IMR-90 (cell line): ENCODE data around the gene RELN. TPM values are rescaled to one million over a fixed set of nuclear protein-coding genes. Genes with fewer than 3 reads are reported as not detected.

ENCODE experiments used
- ATAC-seq: fragments of 200-7000 bp; cut with Tn5 transposase; 2 replicates; pipeline ENCODE4 v1.9.1; 2020; ENCODE audit warnings: low read depth, mild to moderate bottlenecking, moderate library complexity
- BruUV-seq: library from RNA; stranded (reverse); fragments of 400-500 nt; replicated peaks from 2 replicates; lab custom pipeline; 2021; lab: Mats Ljungman, UMichigan
- CTCF ChIA-PET: fragments of 300-600 bp; formaldehyde crosslinking; extraction: SDS; loops from one replicate; lab custom pipeline; 2021; ENCODE audit warnings: antibody characterized with exemption; lab: Yijun Ruan, JAX
- POLR2A ChIA-PET: fragments of 300-600 bp; sonication (Branson Sonifier 250); formaldehyde crosslinking; loops from one replicate; lab custom pipeline; 2022; ENCODE audit warnings: antibody characterized with exemption; ENCODE audit not compliant: unreplicated experiment; lab: Charles Lee
- DNase-seq: peaks from one replicate; pipeline ENCODE4 v3.0.0; 2013
- H2AFZ ChIP-seq: replicated peaks from 2 replicates; pipeline ENCODE3; 2013; ENCODE audit warnings: low read length, mild to moderate bottlenecking; ENCODE audit not compliant: poor library complexity
- H2AK5ac ChIP-seq: 2 replicates; pipeline ENCODE4 v1.6.1; 2013; ENCODE audit warnings: low read depth, low read length, inconsistent platforms
- H2AK9ac ChIP-seq: replicated peaks from 2 replicates; pipeline ENCODE3; 2013; ENCODE audit warnings: mild to moderate bottlenecking, low read depth, low read length, moderate library complexity; ENCODE audit not compliant: poor library complexity
- H2BK120ac ChIP-seq: 2 replicates; pipeline ENCODE4 v1.6.1; 2013; ENCODE audit warnings: low read depth, low read length, inconsistent platforms
- H2BK15ac ChIP-seq: 3 replicates; pipeline ENCODE4 v1.6.1; 2013; ENCODE audit warnings: low read depth, low read length, inconsistent platforms
- H2BK20ac ChIP-seq: 2 replicates; pipeline ENCODE4 v1.6.1; 2013; ENCODE audit warnings: low read depth, mild to moderate bottlenecking, inconsistent platforms, low read length, moderate library complexity
- H2BK5ac ChIP-seq: 2 replicates; pipeline ENCODE4 v1.6.1; 2013; ENCODE audit warnings: mild to moderate bottlenecking, low read depth, low read length, inconsistent platforms; ENCODE audit not compliant: poor library complexity, severe bottlenecking
- H3K14ac ChIP-seq: replicated peaks from 2 replicates; pipeline ENCODE4 v1.6.1; 2013; ENCODE audit warnings: low read depth, low read length, inconsistent platforms
- H3K18ac ChIP-seq: 2 replicates; pipeline ENCODE4 v1.6.1; 2013; ENCODE audit warnings: low read depth, low read length, control low read depth
- H3K23ac ChIP-seq: 2 replicates; pipeline ENCODE4 v1.6.1; 2013; ENCODE audit warnings: low read depth, low read length, inconsistent platforms
- H3K27ac ChIP-seq: 2 replicates; pipeline ENCODE4 v1.5.1; 2013; ENCODE audit warnings: mild to moderate bottlenecking, control low read depth, low read length; ENCODE audit not compliant: insufficient read depth
- H3K27me3 ChIP-seq: 2 replicates; pipeline ENCODE4 v1.6.1; 2013; ENCODE audit warnings: low read length; ENCODE audit not compliant: control insufficient read depth, insufficient read depth
- H3K36me3 ChIP-seq: 2 replicates; pipeline ENCODE4 v1.6.1; 2013; ENCODE audit warnings: low read length, mixed read lengths; ENCODE audit not compliant: control insufficient read depth, insufficient read depth
- H3K4ac ChIP-seq: 2 replicates; pipeline ENCODE4 v1.6.1; 2013; ENCODE audit warnings: low read depth, low read length, inconsistent platforms
- H3K4me1 ChIP-seq: 2 replicates; pipeline ENCODE4 v1.6.1; 2013; ENCODE audit warnings: low read length, mixed read lengths; ENCODE audit not compliant: control insufficient read depth, insufficient read depth
- H3K4me2 ChIP-seq: 2 replicates; pipeline ENCODE4 v1.6.1; 2013; ENCODE audit warnings: low read depth, mild to moderate bottlenecking, control low read depth, low read length, moderate library complexity
- H3K4me3 ChIP-seq: 2 replicates; pipeline ENCODE4 v1.5.1; 2013; ENCODE audit warnings: low read depth, mild to moderate bottlenecking, control low read depth, low read length, moderate library complexity; ENCODE audit not compliant: insufficient read depth
- H3K56ac ChIP-seq: 2 replicates; pipeline ENCODE4 v1.6.1; 2013; ENCODE audit warnings: low read length, inconsistent platforms; ENCODE audit not compliant: insufficient read depth; ENCODE audit errors: extremely low read depth
- H3K79me1 ChIP-seq, 2 experiments: 2 replicates each; pipeline ENCODE4 v1.6.1; 2013; ENCODE audit warnings: low read length in 2 of 2, inconsistent platforms in 1 of 2, low read depth in 1 of 2
- H3K9ac ChIP-seq: 2 replicates; pipeline ENCODE4 v1.6.1; 2013; ENCODE audit warnings: low read depth, low read length, control low read depth
- H3K9me1 ChIP-seq: 2 replicates; pipeline ENCODE4 v1.6.1; 2013; ENCODE audit warnings: low read length, inconsistent platforms; ENCODE audit not compliant: insufficient read depth
- H3K9me3 ChIP-seq: 2 replicates; pipeline ENCODE4 v1.6.1; 2013; ENCODE audit warnings: low read length; ENCODE audit not compliant: control insufficient read depth, insufficient read depth
- H4K20me1 ChIP-seq: 2 replicates; pipeline ENCODE4 v1.6.1; 2013; ENCODE audit warnings: low read length, inconsistent platforms; ENCODE audit not compliant: insufficient read depth
- H4K5ac ChIP-seq: 2 replicates; pipeline ENCODE4 v1.6.1; 2013; ENCODE audit warnings: mild to moderate bottlenecking, low read depth, low read length, control low read depth
- H4K8ac ChIP-seq, 2 experiments: 2 replicates each; pipeline ENCODE4 v1.6.1; 2013; ENCODE audit warnings: low read depth in 2 of 2, low read length in 2 of 2, control low read depth in 1 of 2, inconsistent platforms in 1 of 2
- H4K91ac ChIP-seq: 2 replicates; pipeline ENCODE4 v1.6.1; 2013; ENCODE audit warnings: low read depth, low read length, inconsistent platforms; ENCODE audit not compliant: insufficient read depth
- BHLHE40 ChIP-seq: fragments of 150-350 bp; IDR thresholded peaks from 2 replicates; pipeline ENCODE4 v1.6.1; 2016; ENCODE audit warnings: mild to moderate bottlenecking, low read depth, low read length
- CEBPB ChIP-seq: IDR thresholded peaks from 2 replicates; pipeline ENCODE4 v1.6.1; 2012; ENCODE audit warnings: low read depth, low read length, improper control_type of control experiment
- FOS ChIP-seq: fragments of 150-350 bp; IDR thresholded peaks from 2 replicates; pipeline ENCODE4 v1.6.1; 2016; ENCODE audit warnings: low read depth, low read length
- MAFK ChIP-seq: IDR thresholded peaks from 2 replicates; pipeline ENCODE4 v1.6.1; 2012; ENCODE audit warnings: low read depth, low read length, improper control_type of control experiment
- MXI1 ChIP-seq: IDR thresholded peaks from 2 replicates; pipeline ENCODE4 v1.6.1; 2012; ENCODE audit warnings: low read depth, mild to moderate bottlenecking, low read length, moderate library complexity, borderline replicate concordance
- POLR2A ChIP-seq: IDR thresholded peaks from 2 replicates; pipeline ENCODE4 v1.6.1; 2012; ENCODE audit warnings: mild to moderate bottlenecking, low read depth, low read length
- RCOR1 ChIP-seq: IDR thresholded peaks from 2 replicates; pipeline ENCODE4 v1.6.1; 2012; ENCODE audit warnings: mild to moderate bottlenecking, low read length, improper control_type of control experiment; ENCODE audit not compliant: insufficient replicate concordance
- RFX5 ChIP-seq: IDR thresholded peaks from 2 replicates; pipeline ENCODE4 v1.8.0; 2012; ENCODE audit warnings: low read depth, mild to moderate bottlenecking, low read length, moderate library complexity
- SMC3 ChIP-seq: fragments of 150-350 bp; IDR thresholded peaks from 2 replicates; pipeline ENCODE4 v1.6.1; 2016; ENCODE audit warnings: low read depth, mild to moderate bottlenecking, antibody characterized with exemption, low read length, moderate library complexity
- WGBS, 2 experiments: methylation state at CpG; one replicate each; pipeline versions ENCODE4 v1.1.5 to v1.1.7; 2013; ENCODE audit warnings: missing lambda C conversion rate in 2 of 2; ENCODE audit not compliant: insufficient read length in 1 of 2; ENCODE audit errors: extremely low coverage in 2 of 2; 5-methylcytosine and 5-hydroxymethylcytosine counted together
- dilution Hi-C: fragments of 300-500 bp; cut with HindIII; formaldehyde crosslinking; loops from one replicate; pipeline ENCODE4 v1.14.3; 2018; ENCODE audit warnings: low sequenced_read_pairs; ENCODE audit not compliant: unreplicated experiment
- in situ Hi-C: fragments of 300-500 bp; cut with MboI; formaldehyde crosslinking; loops from 3 replicates; pipeline ENCODE4 v1.14.3; 2019; ENCODE audit warnings: low sequenced_read_pairs, inconsistent platforms, mixed read lengths
- intact Hi-C: fragments of 100-400 bp; cut with micrococcal nuclease; formaldehyde crosslinking; loops from 2 replicates; pipeline ENCODE4 v1.10.0; 2022
- polyA plus RNA-seq, 3 experiments: library from polyadenylated mRNA; depleted of rRNA; stranded (reverse); fragments of >200 nt; gene quantifications; 2 replicates each; pipeline ENCODE4 v1.2.3, GENCODE V29; 2012; ENCODE audit warnings: low replicate concordance in 1 of 3
- total RNA-seq: library from RNA; depleted of rRNA; stranded (reverse); fragments of >200 nt; gene quantifications from 2 replicates; pipeline ENCODE4 v1.2.3, GENCODE V29; 2012
- TF ChIP-seq, protein P1 (sequence below): conservative IDR thresholded peaks from 2 replicates; pipeline ENCODE4 v1.5.1; 2012; ENCODE audit warnings: mild to moderate bottlenecking, low read depth, low read length, improper control_type of control experiment
- TF ChIP-seq, protein P2 (sequence below): fragments of 150-350 bp; IDR thresholded peaks from 2 replicates; pipeline ENCODE4 v1.6.1; 2017; ENCODE audit warnings: mild to moderate bottlenecking, antibody characterized with exemption, low read length, low read depth

Gene RELN
- total and polyA plus RNA-seq, 2 of the 4 experiments (the other 2 are of a cell fraction), result 14.7 to 23.7 TPM

DNA sequence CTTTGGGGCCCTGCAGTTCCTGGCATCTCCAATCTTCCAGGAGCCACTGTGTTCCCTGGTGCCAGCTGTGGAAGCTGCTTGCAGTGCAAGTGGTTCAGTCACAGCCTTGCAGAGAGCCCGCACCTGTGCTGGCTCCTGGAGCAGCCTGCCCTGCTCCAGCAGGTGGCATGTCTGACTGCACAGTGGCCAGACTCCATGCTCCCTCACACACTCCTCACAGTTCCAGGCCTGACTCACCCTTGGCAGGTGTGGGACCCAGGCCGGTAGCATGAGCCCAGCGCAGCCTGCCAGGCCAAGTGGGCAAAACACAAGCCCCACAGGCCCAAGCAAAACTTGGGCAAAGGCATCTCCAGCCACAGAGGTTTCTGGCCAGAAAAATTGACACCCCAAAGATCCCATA is 33.6 kb upstream of the RELN start:
- Histone ChIP-seq H3K36me3 (no peaks in the 10 kb centered on the region), H3K23ac (no peak overlapping the region), H3K9ac (no peak overlapping the region), H4K20me1 (no peaks in the 10 kb centered on the region), H3K4me1 (no peaks in the 10 kb centered on the region), H2BK120ac (no peak overlapping the region), H4K91ac (no peak overlapping the region), H2AK5ac (no peak overlapping the region), H3K27me3 (peaks cover 2% of the 10 kb centered on the region), H4K8ac (no peak overlapping the region), H3K18ac (no peak overlapping the region), H3K27ac (no peak overlapping the region), H3K9me1 (no peaks in the 10 kb centered on the region), H3K79me1 (no peaks in the 10 kb centered on the region), H2BK15ac (no peak overlapping the region), H3K9me3 (0 out of 2 replicates have a peak, but pooled peaks cover 1% of the 10 kb centered on the region), H2BK20ac (no peak overlapping the region), H3K4me2 (no peak overlapping the region), H3K4ac (no peak overlapping the region), H2BK5ac (no peak overlapping the region), H3K56ac (no peak overlapping the region), H2AFZ (no peak overlapping the region), H3K14ac (no peak overlapping the region), H3K4me3 (no peak overlapping the region), H2AK9ac (no peak overlapping the region), H4K5ac (no peak overlapping the region)
- TF ChIP-seq POLR2A, result no peak
- TF ChIP-seq RCOR1, result no peak
- TF ChIP-seq MAFK, result no peak
- TF ChIP-seq FOS, result no peak
- TF ChIP-seq BHLHE40, result no peak
- TF ChIP-seq, protein P1, sequence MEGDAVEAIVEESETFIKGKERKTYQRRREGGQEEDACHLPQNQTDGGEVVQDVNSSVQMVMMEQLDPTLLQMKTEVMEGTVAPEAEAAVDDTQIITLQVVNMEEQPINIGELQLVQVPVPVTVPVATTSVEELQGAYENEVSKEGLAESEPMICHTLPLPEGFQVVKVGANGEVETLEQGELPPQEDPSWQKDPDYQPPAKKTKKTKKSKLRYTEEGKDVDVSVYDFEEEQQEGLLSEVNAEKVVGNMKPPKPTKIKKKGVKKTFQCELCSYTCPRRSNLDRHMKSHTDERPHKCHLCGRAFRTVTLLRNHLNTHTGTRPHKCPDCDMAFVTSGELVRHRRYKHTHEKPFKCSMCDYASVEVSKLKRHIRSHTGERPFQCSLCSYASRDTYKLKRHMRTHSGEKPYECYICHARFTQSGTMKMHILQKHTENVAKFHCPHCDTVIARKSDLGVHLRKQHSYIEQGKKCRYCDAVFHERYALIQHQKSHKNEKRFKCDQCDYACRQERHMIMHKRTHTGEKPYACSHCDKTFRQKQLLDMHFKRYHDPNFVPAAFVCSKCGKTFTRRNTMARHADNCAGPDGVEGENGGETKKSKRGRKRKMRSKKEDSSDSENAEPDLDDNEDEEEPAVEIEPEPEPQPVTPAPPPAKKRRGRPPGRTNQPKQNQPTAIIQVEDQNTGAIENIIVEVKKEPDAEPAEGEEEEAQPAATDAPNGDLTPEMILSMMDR, result no peak
- no peak for TF ChIP-seq CEBPB
- TF ChIP-seq SMC3, result no peak
- TF ChIP-seq, protein P2, sequence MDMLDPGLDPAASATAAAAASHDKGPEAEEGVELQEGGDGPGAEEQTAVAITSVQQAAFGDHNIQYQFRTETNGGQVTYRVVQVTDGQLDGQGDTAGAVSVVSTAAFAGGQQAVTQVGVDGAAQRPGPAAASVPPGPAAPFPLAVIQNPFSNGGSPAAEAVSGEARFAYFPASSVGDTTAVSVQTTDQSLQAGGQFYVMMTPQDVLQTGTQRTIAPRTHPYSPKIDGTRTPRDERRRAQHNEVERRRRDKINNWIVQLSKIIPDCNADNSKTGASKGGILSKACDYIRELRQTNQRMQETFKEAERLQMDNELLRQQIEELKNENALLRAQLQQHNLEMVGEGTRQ, result no peak
- no peak for TF ChIP-seq MXI1
- TF ChIP-seq RFX5, result no peak
- BruUV-seq, result no TSS peak
- in situ Hi-C loops, result no loop called here
- dilution Hi-C loops, result no loop called here
- DNase-seq (no peak), ATAC-seq (no peak)
- ChIA-PET POLR2A (no interaction called here), CTCF (interaction anchor here (0.7 kb wide), 1 partner anchor 13 kb away, joined by 3 read pairs; no protein-coding TSS in a partner anchor)
- no CpG with 5 or more reads among the region's 3 CpGs for WGBS, 2 experiments
- intact Hi-C loops, result no loop called here
